Activated naive CD8-positive, alpha-beta T cell treated with anti-CD3 and anti-CD28 coated beads, Interleukin-2, amount 50 U/mL, for 24 hours (primary cell): Measurements from ENCODE around the gene MYH15.

Experiments used
- ATAC-seq: fragments of 150-1000 bp; cut with Tn5 transposase; one replicate; pipeline ENCODE4 v1.10.0; 2021
- DNase-seq: peaks from one replicate; pipeline ENCODE4 v3.0.0; 2021
- H3K27ac Mint-ChIP-seq: one replicate; pipeline ENCODE4 v1.8.0; 2021; ENCODE audit warnings: mild to moderate bottlenecking, mixed read lengths
- H3K27me3 Mint-ChIP-seq: one replicate; pipeline ENCODE4 v1.8.0; 2021; ENCODE audit warnings: mixed read lengths
- H3K36me3 Mint-ChIP-seq: one replicate; pipeline ENCODE4 v1.8.0; 2021; ENCODE audit warnings: low read depth, mixed read lengths
- H3K4me1 Mint-ChIP-seq: one replicate; pipeline ENCODE4 v1.8.0; 2021; ENCODE audit warnings: mixed read lengths
- H3K4me3 Mint-ChIP-seq: one replicate; pipeline ENCODE4 v1.8.0; 2021; ENCODE audit warnings: mild to moderate bottlenecking, moderate library complexity, mixed read lengths
- H3K9me3 Mint-ChIP-seq: one replicate; pipeline ENCODE4 v1.8.0; 2021; ENCODE audit warnings: mixed read lengths

Gene MYH15

GRCh38 chr3:108407886-108408285 is 102.5 kb downstream of the MYH15 start:
- Mint-ChIP-seq H3K4me3 (no peak overlapping the region), H3K36me3 (no peaks in the 10 kb centered on the region), H3K27ac (no peak overlapping the region), H3K4me1 (peaks cover 9% of the 10 kb centered on the region), H3K9me3 (no peaks in the 10 kb centered on the region), H3K27me3 (peaks cover 2% of the 10 kb centered on the region)
- ATAC-seq (no peak), DNase-seq (no peak)

DNA sequence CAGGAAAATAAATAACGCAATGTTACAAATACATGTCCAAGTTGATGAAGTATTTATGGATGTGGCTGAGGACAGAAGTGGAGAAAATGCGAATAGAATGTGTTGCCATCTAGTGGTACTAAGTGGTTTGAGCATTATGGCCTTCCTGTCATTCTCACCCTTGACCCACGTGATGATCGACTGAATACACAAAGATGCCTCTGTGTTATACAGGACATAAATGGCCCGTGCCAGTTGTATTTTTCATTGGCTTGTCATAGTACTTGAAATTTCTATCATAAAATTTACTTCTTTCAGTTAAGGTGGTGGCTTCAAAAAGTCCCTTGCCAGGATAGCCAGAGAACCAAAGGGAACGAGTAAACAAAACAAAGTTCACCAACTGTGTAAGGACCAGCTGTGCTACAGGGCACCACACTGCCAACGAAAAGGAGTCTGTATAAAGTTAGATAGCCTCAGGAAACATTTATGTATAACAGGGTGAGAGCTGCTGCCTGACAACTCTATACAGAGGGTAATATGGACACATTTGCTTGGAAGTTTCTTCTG is 103.7 kb downstream of the MYH15 start:
- no peak overlapping the region for H3K4me3 Mint-ChIP-seq
- H3K36me3 Mint-ChIP-seq = no peaks in the 10 kb centered on the region
- peaks cover 7% of the 10 kb centered on the region for H3K4me1 Mint-ChIP-seq
- no peak overlapping the region for H3K27ac Mint-ChIP-seq
- ATAC-seq (peak; percentile 93), DNase-seq (no peak)
- H3K9me3 Mint-ChIP-seq = no peaks in the 10 kb centered on the region
- H3K27me3 Mint-ChIP-seq = no peaks in the 10 kb centered on the region

DNA sequence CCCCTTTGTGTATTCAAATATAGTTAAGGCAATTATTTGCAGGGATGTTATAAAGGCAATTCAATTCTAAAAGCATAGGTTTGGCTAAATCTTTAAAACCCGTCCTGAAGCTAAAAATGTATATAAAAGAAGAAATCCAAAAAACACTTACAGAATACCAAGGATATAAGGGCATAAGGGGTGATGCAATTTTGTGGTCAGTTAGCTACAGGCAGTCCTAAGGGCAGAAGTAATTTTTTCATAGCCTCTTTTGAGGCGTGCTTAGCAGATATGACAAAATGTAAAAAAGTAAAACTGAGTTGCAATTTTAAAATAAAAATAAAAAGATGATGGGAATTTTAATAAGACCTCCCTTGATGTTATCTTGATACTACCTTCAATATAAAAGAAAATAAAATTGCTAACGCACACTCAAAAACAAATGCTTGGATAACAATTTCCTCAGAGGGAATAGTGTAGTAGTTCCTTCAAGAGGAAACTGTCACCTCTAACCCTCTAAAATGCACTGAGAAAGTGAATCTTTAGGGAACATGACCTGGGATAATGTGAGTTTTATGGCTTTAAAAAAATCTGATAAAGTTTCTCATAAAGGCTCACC is 104.2 kb downstream of the MYH15 start:
- Mint-ChIP-seq H3K27ac (no peak overlapping the region), H3K4me3 (no peak overlapping the region), H3K36me3 (no peaks in the 10 kb centered on the region), H3K27me3 (no peaks in the 10 kb centered on the region), H3K9me3 (no peaks in the 10 kb centered on the region), H3K4me1 (peaks cover 7% of the 10 kb centered on the region)
- ATAC-seq (no peak), DNase-seq (no peak)

GRCh38 chr3:108404368-108404767 is 106.0 kb downstream of the MYH15 start:
- DNase-seq (no peak), ATAC-seq (no peak)
- H3K4me1 Mint-ChIP-seq = peaks cover 7% of the 10 kb centered on the region
- no peaks in the 10 kb centered on the region for H3K27me3 Mint-ChIP-seq
- H3K27ac Mint-ChIP-seq = no peak overlapping the region
- H3K36me3 Mint-ChIP-seq = no peaks in the 10 kb centered on the region
- no peak overlapping the region for H3K4me3 Mint-ChIP-seq
- no peaks in the 10 kb centered on the region for H3K9me3 Mint-ChIP-seq

GRCh38 chr3:108403686-108404345 is 106.6 kb downstream of the MYH15 start:
- no peaks in the 10 kb centered on the region for H3K27me3 Mint-ChIP-seq

DNA sequence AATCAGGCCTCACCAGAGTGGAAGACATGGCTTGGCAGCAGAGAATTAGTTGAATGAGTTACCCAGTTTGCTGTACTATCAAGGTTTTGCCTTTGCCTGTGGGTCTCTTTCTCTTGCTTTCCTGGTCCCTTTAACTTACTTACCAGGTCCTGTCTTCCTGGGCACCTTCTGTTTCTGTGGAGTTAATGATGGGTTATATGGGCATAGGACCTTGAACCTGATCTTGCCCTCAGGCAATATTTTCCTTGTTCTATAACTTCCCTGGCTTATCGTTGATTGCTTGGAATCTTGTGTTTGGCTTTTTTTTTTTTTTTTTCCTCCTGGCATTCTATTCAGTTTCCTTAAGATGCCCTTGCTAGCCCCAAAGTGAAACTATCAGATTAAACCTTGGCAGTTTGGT is 107.2 kb downstream of the MYH15 start:
- no peak overlapping the region for H3K27ac Mint-ChIP-seq
- H3K36me3 Mint-ChIP-seq = no peaks in the 10 kb centered on the region
- H3K27me3 Mint-ChIP-seq = no peaks in the 10 kb centered on the region
- no peaks in the 10 kb centered on the region for H3K9me3 Mint-ChIP-seq
- H3K4me1 Mint-ChIP-seq = peaks cover 7% of the 10 kb centered on the region
- no peak for ATAC-seq
- no peak overlapping the region for H3K4me3 Mint-ChIP-seq
- no peak for DNase-seq

More at GRCh38 chr3:108403686-108404345, 106.6 kb downstream of the MYH15 start:
- Mint-ChIP-seq H3K9me3 (no peaks in the 10 kb centered on the region), H3K27ac (no peak overlapping the region), H3K4me1 (peaks cover 7% of the 10 kb centered on the region), H3K36me3 (no peaks in the 10 kb centered on the region), H3K4me3 (no peak overlapping the region)
- ATAC-seq (no peak), DNase-seq (no peak)

GRCh38 chr3:108401836-108402235 is 108.6 kb downstream of the MYH15 start:
- ATAC-seq (no peak), DNase-seq (no peak)
- peaks cover 6% of the 10 kb centered on the region for H3K4me1 Mint-ChIP-seq
- peaks cover 2% of the 10 kb centered on the region for H3K27me3 Mint-ChIP-seq
- no peaks in the 10 kb centered on the region for H3K9me3 Mint-ChIP-seq
- no peaks in the 10 kb centered on the region for H3K36me3 Mint-ChIP-seq
- no peak overlapping the region for H3K27ac Mint-ChIP-seq
- no peak overlapping the region for H3K4me3 Mint-ChIP-seq

- no peak for ATAC-seq
- no peaks in the 10 kb centered on the region for H3K36me3 Mint-ChIP-seq
- no peak for DNase-seq
These were observed 111.9 kb downstream of the MYH15 start for GRCh38 chr3:108398510-108398909.

DNA sequence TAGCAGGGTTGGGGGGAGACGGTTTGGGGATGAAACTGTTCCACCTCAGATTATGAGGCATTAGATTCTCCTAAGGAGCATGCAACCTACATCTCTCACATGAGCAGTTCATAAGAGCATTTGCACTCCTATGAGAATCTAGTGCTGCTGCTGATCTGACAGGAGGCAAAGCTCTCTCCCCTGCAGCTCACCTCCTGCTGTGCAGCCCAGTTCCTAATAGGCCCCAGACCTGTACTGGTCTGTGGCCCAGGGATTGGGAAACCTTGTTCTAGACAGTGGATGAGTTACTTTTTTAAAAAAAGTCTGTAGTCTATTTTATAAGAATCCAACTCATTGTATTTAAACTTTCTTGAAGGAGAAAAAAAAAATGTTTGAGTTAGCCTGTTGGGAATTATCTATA is 114.1 kb downstream of the MYH15 start:
- peaks cover 1% of the 10 kb centered on the region for H3K4me1 Mint-ChIP-seq
- ATAC-seq (no peak), DNase-seq (no peak)
- H3K27ac Mint-ChIP-seq = no peak overlapping the region
- H3K27me3 Mint-ChIP-seq = peaks cover 7% of the 10 kb centered on the region
- H3K4me3 Mint-ChIP-seq = no peak overlapping the region
- no peaks in the 10 kb centered on the region for H3K36me3 Mint-ChIP-seq
- H3K9me3 Mint-ChIP-seq = no peaks in the 10 kb centered on the region

More at GRCh38 chr3:108398510-108398909, 111.9 kb downstream of the MYH15 start:
- Mint-ChIP-seq H3K9me3 (no peaks in the 10 kb centered on the region), H3K4me3 (no peak overlapping the region), H3K4me1 (peaks cover 1% of the 10 kb centered on the region), H3K27ac (no peak overlapping the region), H3K27me3 (peaks cover 4% of the 10 kb centered on the region)

DNA sequence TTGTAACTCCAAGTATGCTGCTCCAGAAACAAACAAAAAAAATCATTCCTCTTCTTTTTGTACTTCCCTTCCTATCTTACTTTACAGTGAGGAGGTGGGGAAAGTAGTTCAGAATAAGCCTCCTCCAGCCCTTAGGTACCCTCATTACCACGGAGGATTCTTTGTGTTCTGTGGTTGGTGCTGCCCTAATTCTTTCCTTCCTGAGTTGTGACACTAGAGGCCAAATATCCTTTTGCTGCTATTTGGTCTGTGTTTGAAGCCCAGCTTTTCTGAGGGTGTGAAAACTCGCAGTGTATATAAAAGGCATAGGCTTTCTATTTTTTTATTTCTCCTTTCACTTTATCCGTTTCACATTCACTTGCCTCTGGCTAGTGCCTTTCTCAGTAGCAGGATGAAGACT is 115.8 kb downstream of the MYH15 start:
- DNase-seq (no peak), ATAC-seq (no peak)
- Mint-ChIP-seq H3K4me1 (peaks cover 1% of the 10 kb centered on the region), H3K27me3 (peaks cover 9% of the 10 kb centered on the region), H3K4me3 (no peak overlapping the region), H3K36me3 (no peaks in the 10 kb centered on the region), H3K27ac (no peak overlapping the region), H3K9me3 (no peaks in the 10 kb centered on the region)

DNA sequence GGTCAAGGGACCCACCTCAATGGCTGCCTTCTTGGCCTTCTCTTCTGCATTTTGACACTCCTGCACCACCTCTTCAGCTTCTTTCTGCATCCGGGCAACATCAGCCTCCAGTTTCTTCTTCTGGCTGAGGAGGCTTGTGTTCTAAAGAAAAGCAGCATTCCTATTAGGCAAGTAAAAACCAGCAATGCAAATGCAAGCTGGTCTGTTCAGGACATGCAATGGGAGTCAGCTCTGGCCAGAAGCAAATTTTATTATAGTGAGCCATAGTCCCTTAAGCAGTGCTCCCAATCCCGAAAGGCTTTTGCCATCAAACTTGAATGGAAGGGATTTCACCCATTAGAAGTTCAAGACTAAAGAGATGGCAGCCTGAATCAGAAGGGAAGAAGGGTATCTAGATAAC is 116.4 kb downstream of the MYH15 start:
- peaks cover 7% of the 10 kb centered on the region for H3K4me1 Mint-ChIP-seq
- no peaks in the 10 kb centered on the region for H3K9me3 Mint-ChIP-seq
- H3K27ac Mint-ChIP-seq = no peak overlapping the region
- DNase-seq = no peak
- peaks cover 9% of the 10 kb centered on the region for H3K27me3 Mint-ChIP-seq
- no peaks in the 10 kb centered on the region for H3K36me3 Mint-ChIP-seq
- H3K4me3 Mint-ChIP-seq = no peak overlapping the region
- no peak for ATAC-seq

DNA sequence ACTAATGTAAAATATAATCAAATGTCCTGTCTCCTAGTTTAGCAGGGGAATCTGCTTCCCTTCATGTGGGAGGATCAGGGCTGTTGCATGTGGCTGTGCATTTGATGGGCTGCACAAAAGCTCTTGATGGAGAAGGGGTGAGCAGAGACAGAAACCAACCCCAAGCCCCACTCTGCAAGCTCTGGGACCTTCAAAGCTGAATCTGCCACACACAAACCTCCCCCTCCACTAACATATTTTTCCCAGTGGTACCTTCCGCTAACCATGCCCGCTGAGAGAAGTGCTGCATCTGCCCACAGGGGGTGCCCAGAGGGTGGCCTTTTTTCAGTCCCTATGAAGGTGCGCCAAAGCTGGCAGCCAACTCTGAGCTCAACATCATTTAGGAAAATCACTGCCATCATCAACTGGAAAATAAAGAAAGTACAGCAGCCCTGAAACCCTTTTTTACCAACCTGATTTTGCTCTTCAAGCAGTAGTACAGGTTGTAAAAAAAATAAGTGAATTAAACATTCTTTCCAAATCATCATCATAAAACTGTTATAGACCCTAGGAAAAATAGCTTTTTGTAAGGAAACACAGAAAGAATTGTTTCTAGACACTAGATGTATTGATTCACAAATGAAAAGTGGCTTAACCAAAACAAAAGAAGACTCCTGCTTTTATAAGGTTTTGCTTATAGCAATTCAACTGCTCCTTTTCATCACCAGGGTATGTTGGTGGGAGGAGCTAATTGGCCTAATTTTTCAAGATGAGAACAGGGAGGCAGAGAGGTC is 117.1 kb downstream of the MYH15 start:
- Mint-ChIP-seq H3K27ac (no peak overlapping the region), H3K9me3 (no peaks in the 10 kb centered on the region), H3K4me1 (peaks cover 14% of the 10 kb centered on the region), H3K4me3 (no peak overlapping the region), H3K36me3 (no peaks in the 10 kb centered on the region), H3K27me3 (peaks cover 9% of the 10 kb centered on the region)
- no peak for ATAC-seq
- DNase-seq = no peak

DNA sequence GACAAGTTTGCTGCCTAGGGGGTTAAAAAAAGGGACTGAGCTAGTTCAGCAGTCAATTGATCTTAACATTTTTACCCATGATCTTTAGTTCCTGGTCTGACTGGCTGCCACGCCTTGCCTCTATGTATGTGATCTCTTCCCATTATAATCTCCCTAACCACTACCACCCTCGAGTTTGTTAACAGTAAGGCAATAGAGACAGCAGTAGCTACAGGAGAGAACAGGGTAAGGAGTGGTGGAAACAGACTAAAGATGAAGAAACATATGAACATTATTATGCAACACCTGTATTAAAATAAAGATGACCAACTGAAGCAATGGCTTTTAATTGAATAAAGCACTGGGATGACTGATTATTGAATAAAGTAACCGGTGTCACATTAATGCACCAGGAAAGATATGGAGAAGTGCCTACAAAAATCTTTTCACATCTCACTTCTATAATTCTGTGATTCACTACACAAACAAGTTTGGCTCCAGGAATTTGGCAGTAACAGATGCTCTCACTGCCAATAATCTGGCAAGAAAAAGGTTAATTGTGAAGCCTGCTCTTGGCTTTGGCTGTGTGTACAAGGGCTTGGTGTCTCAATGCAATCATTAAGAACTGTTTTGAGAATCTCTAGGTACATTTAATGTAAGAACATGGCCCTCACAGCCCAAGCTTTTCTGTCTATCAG is 118.3 kb downstream of the MYH15 start:
- no peak for DNase-seq
- Mint-ChIP-seq H3K4me1 (peaks cover 26% of the 10 kb centered on the region), H3K36me3 (no peaks in the 10 kb centered on the region), H3K27ac (no peak overlapping the region), H3K9me3 (no peaks in the 10 kb centered on the region), H3K4me3 (no peak overlapping the region), H3K27me3 (peaks cover 9% of the 10 kb centered on the region)
- ATAC-seq = no peak

DNA sequence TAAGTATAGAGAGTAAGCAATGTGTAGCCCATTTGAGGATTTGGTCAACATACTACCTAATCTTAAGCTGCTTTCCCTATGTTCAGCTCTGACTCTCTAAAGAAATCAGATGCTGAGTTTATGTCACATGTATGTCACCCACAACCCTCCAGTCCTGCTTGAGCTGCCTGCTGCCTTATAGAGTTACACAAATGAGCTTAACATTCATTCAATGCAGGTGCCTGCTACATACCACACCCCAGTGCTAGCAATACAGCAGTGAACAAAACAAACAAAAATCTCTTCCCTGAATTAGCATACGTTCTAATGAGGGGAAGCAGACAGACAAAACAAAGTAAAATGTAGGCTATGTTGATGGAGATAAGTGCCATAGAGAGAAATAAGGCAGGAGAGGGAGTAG is 121.0 kb downstream of the MYH15 start:
- Mint-ChIP-seq H3K4me3 (no peak overlapping the region), H3K9me3 (no peaks in the 10 kb centered on the region), H3K27ac (no peak overlapping the region), H3K4me1 (peaks cover 29% of the 10 kb centered on the region), H3K36me3 (no peaks in the 10 kb centered on the region), H3K27me3 (peaks cover 5% of the 10 kb centered on the region)
- ATAC-seq = no peak
- no peak for DNase-seq
